Left lung (tissue), 10 donors: ENCODE data around the gene COPG1. TPM values are rescaled to one million over a fixed set of nuclear protein-coding genes. Genes with fewer than 3 reads are reported as not detected.
"Not testable (repeated sequence)": the region's sequence is repeated elsewhere in the genome, so short reads cannot be mapped to it uniquely, and the experiment has no call there.

Experiments used
- ATAC-seq: fragments of 200-7000 bp; cut with Tn5 transposase; one replicate; pipeline ENCODE4 v1.9.1; 2020; ENCODE audit warnings: moderate library complexity
- DNase-seq, 4 donors: peaks; one replicate each; pipeline ENCODE4 v3.0.0-alpha.2; 2013 to 2020
- H3K27ac ChIP-seq, 2 donors: fragments of 200-600 bp; sonication (generic) in 1 of 2; one replicate each; pipeline versions ENCODE4 v1.5.0 to v1.8.0; 2020 to 2021
- H3K27me3 ChIP-seq, 2 donors: fragments of 200-600 bp; sonication (generic) in 1 of 2; one replicate each; pipeline versions ENCODE4 v1.5.0 to v1.8.0; 2020 to 2021
- H3K36me3 ChIP-seq, 2 donors: fragments of 200-600 bp; sonication (generic) in 1 of 2; one replicate each; pipeline versions ENCODE4 v1.5.0 to v1.8.0; 2020 to 2021
- H3K4me1 ChIP-seq, 2 donors: fragments of 200-600 bp; one replicate each; pipeline ENCODE4 v1.8.0; 2021
- H3K4me3 ChIP-seq, 2 donors: fragments of 200-600 bp; sonication (generic) in 1 of 2; one replicate each; pipeline versions ENCODE4 v1.5.0 to v1.8.0; 2020 to 2021; ENCODE audit warnings: mild to moderate bottlenecking in 1 of 2
- H3K9me3 ChIP-seq, 2 donors: fragments of 200-600 bp; sonication (generic) in 1 of 2; one replicate each; pipeline versions ENCODE4 v1.5.0 to v1.8.0; 2020 to 2021
- intact Hi-C, 2 donors: fragments of 100-400 bp; cut with DNase I; formaldehyde crosslinking; loops; one replicate each; pipeline versions ENCODE4 v1.11.2 to v1.14.2; 2022
- polyA plus RNA-seq, 6 donors: library from polyadenylated mRNA; unstranded; fragments of 120-200 nt; gene quantifications; one replicate each; pipeline ENCODE4 v1.2.1, GENCODE V29; 2013; ENCODE audit not compliant: insufficient read length in 6 of 6
- total RNA-seq, 2 donors: library from RNA; stranded (reverse); fragmentation: NEBNext Ultra II Directional; extraction: Animal tissue kit (Norgen Biotek cat#: 25700); gene quantifications; one replicate each; pipeline ENCODE4 v1.2.1, GENCODE V29; 2021
- TF ChIP-seq, protein P1 (sequence below), 2 donors: fragments of 200-600 bp; sonication (generic) in 1 of 2; IDR thresholded peaks; one replicate each; pipeline versions ENCODE4 v1.5.0 to v1.8.0; 2021; ENCODE audit warnings: antibody characterized with exemption in 2 of 2
- donor health status: DM: no; HTN: yes; CAD: no.
- donor health status: DM: no; HTN: no; CAD: no.

COPG1 gene
- total and polyA plus RNA-seq, 8 donors, result 138 to 231 (median 163) TPM

DNA sequence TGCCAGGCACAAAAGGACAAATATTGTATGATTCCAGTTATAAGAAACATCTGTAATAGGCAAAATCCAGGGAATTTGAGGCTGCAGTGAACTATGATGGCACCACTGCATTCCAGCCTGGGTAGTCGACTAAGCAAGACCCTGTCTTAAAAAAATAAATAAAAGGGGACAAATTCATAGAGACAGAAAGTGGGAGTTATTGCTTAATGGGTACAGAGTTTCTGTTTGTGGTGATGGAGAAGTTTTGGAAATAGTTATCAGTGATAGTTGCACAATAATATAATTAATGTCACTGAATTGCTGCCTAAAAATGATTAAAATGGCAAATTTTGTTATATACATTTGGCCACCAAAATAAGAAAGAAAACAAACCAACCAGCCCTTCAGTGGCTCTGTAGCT, 38.1 kb upstream of the COPG1 start:
- TF ChIP-seq, protein P1, sequence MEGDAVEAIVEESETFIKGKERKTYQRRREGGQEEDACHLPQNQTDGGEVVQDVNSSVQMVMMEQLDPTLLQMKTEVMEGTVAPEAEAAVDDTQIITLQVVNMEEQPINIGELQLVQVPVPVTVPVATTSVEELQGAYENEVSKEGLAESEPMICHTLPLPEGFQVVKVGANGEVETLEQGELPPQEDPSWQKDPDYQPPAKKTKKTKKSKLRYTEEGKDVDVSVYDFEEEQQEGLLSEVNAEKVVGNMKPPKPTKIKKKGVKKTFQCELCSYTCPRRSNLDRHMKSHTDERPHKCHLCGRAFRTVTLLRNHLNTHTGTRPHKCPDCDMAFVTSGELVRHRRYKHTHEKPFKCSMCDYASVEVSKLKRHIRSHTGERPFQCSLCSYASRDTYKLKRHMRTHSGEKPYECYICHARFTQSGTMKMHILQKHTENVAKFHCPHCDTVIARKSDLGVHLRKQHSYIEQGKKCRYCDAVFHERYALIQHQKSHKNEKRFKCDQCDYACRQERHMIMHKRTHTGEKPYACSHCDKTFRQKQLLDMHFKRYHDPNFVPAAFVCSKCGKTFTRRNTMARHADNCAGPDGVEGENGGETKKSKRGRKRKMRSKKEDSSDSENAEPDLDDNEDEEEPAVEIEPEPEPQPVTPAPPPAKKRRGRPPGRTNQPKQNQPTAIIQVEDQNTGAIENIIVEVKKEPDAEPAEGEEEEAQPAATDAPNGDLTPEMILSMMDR (IDR thresholded peaks at IDR 0.05), result no peak
- ATAC-seq, result no peak
- DNase-seq, result no peak
- Histone ChIP-seq H3K27ac (peak overlapping the region; percentile 49 to 72), H3K4me1 (peaks cover 9 to 15% of the 10 kb centered on the region in 2 donors), H3K27me3 (no peaks in the 10 kb centered on the region), H3K4me3 (no peak overlapping the region), H3K36me3 (no peaks in the 10 kb centered on the region), H3K9me3 (no peaks in the 10 kb centered on the region)
- intact Hi-C loops, result no loop called here

- H3K9me3 ChIP-seq, result no peaks in the 10 kb centered on the region
- H3K27me3 ChIP-seq, result no peaks in the 10 kb centered on the region
- TF ChIP-seq, protein P1 (IDR thresholded peaks at IDR 0.05), result no peak
- DNase-seq, result peak in 3 of 4 donors; percentile 58 to 89 (median 88)
- peaks cover 9 to 15% of the 10 kb centered on the region in 2 donors for H3K4me1 ChIP-seq
- ATAC-seq, result peak; percentile 100
- no peak overlapping the region for H3K4me3 ChIP-seq
- no peaks in the 10 kb centered on the region for H3K36me3 ChIP-seq
- intact Hi-C loops, result no loop called here
- peak overlapping the region; percentile 49 to 72 for H3K27ac ChIP-seq
Measured at GRCh38 chr3:129211772-129212171, 37.6 kb upstream of the COPG1 start.

- Histone ChIP-seq H3K27me3 (no peaks in the 10 kb centered on the region), H3K4me1 (peaks cover 9 to 15% of the 10 kb centered on the region in 2 donors), H3K4me3 (no peak overlapping the region), H3K27ac (no peak overlapping the region), H3K9me3 (no peaks in the 10 kb centered on the region), H3K36me3 (no peaks in the 10 kb centered on the region)
- no peak for ATAC-seq
- intact Hi-C loops, result no loop called here
- TF ChIP-seq, protein P1 (IDR thresholded peaks at IDR 0.05), result no peak
- DNase-seq, result no peak
Measured at GRCh38 chr3:129213238-129213637, 36.2 kb upstream of the COPG1 start.

DNA sequence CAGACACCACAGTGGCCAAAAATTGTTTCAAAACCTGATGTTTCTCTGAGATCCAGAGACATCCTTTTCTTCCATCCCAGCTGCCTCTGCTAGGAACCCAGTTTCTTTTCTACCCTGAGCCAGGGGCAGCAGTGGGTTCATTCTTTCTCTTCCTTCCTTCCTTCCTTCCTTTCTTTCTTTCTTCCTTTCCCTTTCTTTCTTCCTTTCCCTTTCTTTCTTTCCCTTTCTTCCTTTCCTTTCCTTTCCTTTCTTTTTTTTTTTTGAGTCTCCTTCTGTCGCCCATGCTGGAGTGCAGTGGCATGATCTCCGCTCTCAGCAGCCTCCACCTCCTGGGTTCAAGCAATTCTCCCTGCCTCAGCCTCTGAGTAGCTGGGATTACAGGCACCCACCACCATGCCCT, 30.7 kb upstream of the COPG1 start:
- no peaks in the 10 kb centered on the region for H3K27me3 ChIP-seq
- no peak for DNase-seq
- no peak overlapping the region for H3K27ac ChIP-seq
- H3K36me3 ChIP-seq, result no peaks in the 10 kb centered on the region
- TF ChIP-seq, protein P1 (IDR thresholded peaks at IDR 0.05), result no peak
- no peaks in the 10 kb centered on the region for H3K9me3 ChIP-seq
- ATAC-seq, result no peak
- H3K4me3 ChIP-seq, result no peak overlapping the region
- H3K4me1 ChIP-seq, result peaks cover 0 to 3% of the 10 kb centered on the region in 2 donors
- intact Hi-C loops, result no loop called here

- Histone ChIP-seq H3K4me1 (peaks cover 3 to 57% of the 10 kb centered on the region in 2 donors), H3K27ac (peak overlapping the region; percentile 85 to 94)
- H3K36me3 ChIP-seq, H3K27me3 ChIP-seq, intact Hi-C loops, H3K9me3 ChIP-seq, ATAC-seq, H3K4me3 ChIP-seq, DNase-seq: not testable (repeated sequence)
Measured at GRCh38 chr3:129224387-129224786, 25.0 kb upstream of the COPG1 start.

DNA sequence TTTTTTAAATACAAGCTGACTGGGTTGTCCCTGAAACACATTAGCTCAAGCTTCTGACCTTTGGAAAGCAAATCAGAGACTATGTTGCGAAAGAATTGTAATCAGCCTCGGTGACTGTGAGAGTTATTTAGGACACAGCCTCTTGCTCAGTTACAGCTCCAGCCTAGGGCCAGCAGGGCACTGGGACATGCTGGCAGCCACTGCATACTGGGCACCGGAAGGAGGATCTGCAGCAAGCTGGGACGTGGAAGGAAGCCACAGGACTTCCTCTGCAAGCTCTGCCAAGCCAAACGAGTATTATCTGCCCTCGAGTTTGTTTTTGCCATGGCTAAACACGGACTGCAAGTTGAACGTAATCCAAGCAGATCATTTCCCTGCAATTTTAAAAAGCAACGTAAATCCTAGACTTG, 24.4 kb upstream of the COPG1 start:
- ATAC-seq, result peak; percentile 92
- Histone ChIP-seq H3K27ac (peak overlapping the region; percentile 85 to 94), H3K4me1 (peaks cover 3 to 63% of the 10 kb centered on the region in 2 donors), H3K4me3 (peak overlapping the region in 1 of 2 donors; percentile 3), H3K27me3 (no peaks in the 10 kb centered on the region), H3K36me3 (no peaks in the 10 kb centered on the region), H3K9me3 (no peaks in the 10 kb centered on the region)
- TF ChIP-seq, protein P1 (IDR thresholded peaks at IDR 0.05), result no peak
- intact Hi-C loops, result no loop called here
- peak; percentile 59 to 91 (median 84) for DNase-seq
